Measurements from ENCODE around the gene GRWD1.

DNA sequence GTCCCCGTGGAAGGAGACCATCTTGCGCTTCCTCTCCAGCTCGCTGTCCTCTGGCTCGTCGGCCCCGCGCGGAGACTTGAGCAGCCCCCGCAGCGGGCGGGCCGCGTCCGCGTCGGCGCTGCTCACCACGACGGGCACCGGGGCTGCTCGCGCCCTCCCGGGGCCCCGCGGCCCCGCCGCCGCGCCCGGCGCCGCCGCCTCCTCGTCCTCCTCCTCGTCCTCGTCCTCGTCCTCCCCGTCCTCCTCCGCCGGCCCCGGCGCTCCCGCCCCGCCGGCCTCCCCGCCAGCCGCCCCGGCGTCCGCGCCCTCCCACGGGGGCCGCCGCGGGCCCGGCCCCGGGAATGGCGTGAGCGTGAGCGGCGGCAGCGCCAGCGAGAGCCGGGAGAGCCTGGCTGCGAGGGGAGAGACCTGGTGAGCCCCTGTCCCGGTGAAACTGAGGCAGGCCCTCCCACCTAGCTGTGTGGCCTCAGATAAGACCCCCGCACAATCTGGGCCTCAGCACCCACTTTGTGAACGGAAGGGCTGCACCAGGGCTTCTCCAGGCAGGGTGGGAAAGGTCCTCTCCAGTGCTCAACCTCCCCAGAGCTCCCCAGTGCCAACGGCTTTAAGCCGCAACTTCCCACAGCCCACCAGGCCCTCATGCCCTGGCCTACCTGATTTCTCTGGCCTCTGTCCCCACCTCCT lies 48.1 kb downstream of the GRWD1 start:
- TF ChIP-seq, protein P1, sequence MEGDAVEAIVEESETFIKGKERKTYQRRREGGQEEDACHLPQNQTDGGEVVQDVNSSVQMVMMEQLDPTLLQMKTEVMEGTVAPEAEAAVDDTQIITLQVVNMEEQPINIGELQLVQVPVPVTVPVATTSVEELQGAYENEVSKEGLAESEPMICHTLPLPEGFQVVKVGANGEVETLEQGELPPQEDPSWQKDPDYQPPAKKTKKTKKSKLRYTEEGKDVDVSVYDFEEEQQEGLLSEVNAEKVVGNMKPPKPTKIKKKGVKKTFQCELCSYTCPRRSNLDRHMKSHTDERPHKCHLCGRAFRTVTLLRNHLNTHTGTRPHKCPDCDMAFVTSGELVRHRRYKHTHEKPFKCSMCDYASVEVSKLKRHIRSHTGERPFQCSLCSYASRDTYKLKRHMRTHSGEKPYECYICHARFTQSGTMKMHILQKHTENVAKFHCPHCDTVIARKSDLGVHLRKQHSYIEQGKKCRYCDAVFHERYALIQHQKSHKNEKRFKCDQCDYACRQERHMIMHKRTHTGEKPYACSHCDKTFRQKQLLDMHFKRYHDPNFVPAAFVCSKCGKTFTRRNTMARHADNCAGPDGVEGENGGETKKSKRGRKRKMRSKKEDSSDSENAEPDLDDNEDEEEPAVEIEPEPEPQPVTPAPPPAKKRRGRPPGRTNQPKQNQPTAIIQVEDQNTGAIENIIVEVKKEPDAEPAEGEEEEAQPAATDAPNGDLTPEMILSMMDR (IDR thresholded peaks at IDR 0.05; ENCODE audit: insufficient read depth, low read length, poor library complexity, severe bottlenecking) = no peak
- TF ChIP-seq EZH2phosphoT487 (conservative IDR thresholded peaks at IDR 0.05; ENCODE audit: low read length) = no peak

All from SU-DHL-6 (cell line).